GM18498 (cell line): ENCODE data around the gene RAPGEF1.
A peak's percentile ranks its signal among the peaks of the same experiment; 100 is the strongest.
"Not testable (repeated sequence)": the region's sequence is repeated elsewhere in the genome, so short reads cannot be mapped to it uniquely, and the experiment has no call there.

Experiments used
- ATAC-seq: cut with Tn5 transposase; IDR thresholded peaks from one replicate; pipeline ENCODE4 v1.9.1; 2021; ENCODE audit warnings: mild to moderate bottlenecking, moderate library complexity; ENCODE audit not compliant: unreplicated experiment

Gene RAPGEF1

GRCh38 chr9:131728961-131729360, 10.9 kb downstream of the RAPGEF1 start:
- peak; percentile 22 for ATAC-seq

DNA sequence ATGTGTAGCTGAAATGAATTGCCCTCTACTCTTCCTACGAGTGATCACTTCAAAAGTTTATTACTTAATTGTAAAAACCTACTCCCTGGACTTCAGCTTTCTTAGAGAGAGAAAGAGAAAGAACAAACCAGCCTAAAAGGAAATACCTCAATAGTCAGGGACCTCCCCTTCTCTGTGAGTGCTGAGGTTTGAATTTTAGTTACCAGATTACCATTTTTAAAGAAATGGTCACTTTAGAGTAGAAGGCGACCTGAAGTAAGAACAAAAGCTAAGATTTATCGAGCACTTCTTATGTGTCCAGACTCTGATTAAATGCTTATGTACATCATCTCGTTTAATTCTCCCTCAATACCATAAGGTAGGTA, 11.3 kb downstream of the RAPGEF1 start:
- ATAC-seq: no peak

- ATAC-seq: no peak
Observed at GRCh38 chr9:131727795-131728545, 11.9 kb downstream of the RAPGEF1 start.

- ATAC-seq: no peak
Observed at GRCh38 chr9:131727184-131727759, 12.6 kb downstream of the RAPGEF1 start.

- no peak for ATAC-seq
Observed at GRCh38 chr9:131724683-131725082, 15.2 kb downstream of the RAPGEF1 start.

DNA sequence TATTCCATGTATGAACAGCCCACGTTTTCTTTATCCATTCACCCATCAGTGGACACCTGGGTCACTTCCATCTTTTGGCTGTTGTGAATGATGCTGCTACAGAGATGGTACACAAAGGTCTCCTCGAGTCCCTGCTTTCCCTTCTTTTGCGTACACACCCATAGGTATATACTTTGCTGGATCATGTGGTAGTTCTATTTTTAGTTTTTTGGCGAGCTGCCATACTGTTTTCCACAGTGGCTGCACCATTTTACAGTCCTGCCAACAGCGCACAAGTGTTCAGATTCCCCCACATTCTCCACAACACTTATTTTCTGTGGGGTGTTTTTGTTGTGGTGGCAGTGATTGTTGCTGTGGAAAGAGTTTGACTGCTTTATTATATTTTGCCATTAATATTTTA, 16.2 kb downstream of the RAPGEF1 start:
- ATAC-seq: no peak

DNA sequence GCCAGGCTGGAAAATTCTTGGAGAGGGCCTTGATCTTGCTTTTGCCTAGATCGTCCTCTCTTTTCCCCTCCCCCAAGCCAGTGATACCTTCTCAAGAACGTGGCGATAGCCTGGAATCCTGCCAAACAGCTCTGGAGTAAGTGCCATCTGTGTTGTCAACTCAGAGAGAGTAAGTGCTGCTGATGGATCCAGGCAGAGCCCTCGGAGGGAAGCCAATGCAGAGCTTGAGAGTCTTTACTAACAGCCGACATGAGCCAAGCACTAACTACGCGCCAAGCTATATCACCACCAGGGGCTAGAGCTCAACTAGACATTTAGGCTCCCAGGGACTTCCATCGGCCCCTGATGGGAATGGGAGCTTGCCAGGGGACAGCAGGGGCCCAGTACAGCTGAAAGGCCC, 17.6 kb downstream of the RAPGEF1 start:
- ATAC-seq: no peak

DNA sequence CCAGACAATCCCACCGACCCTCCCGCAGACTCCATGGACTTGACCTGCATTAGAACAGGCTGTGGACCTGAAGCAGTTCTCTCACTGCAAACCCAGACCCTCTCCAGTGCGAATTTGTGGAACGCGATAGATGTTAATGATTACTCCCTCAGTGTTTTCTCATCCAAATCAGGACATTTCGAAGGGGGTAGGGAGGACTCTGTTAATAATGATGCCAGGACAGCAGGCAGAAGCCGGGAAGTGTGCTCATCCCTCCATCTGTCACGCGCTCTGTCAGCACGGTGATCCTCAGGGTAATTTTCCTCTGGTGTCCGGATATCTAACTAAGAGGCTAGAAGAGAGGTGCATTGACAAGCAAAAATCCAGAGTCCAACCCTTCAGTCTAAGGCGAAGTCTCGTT, 18.8 kb downstream of the RAPGEF1 start:
- no peak for ATAC-seq

- ATAC-seq: no peak
Observed at GRCh38 chr9:131720330-131720729, 19.5 kb downstream of the RAPGEF1 start.

DNA sequence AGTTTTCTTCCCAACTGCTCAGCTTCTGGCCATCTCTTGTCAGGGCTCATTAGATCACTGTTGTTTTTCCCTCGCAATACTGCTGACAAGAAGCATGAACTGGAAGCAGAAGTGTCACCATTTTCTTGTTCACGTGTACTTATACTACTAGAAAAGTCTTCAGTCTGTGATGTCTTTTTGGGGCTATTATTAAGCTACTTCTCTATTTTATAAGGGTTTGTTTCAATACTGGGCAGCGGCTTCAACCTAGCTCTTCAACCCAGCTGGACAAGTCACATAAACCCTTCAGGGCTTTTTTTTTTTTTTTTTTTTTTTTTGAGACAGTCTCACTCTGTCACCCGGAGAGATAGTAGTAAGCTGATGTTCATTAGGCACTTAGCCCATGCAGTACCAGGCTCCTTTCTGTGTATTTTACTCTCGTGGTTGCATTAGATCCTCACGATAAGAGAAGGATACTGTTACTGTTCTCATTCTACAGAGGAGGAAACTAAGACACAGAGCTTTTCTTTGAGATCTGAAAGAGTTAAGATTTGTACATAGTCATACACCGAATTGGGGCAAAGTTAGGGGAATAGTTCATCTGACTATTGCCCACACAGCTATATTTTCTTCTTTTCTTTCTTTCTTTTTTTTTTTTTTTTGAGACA, 20.5 kb downstream of the RAPGEF1 start:
- ATAC-seq: no peak

- ATAC-seq: no peak
Observed at GRCh38 chr9:131717719-131718460, 22.0 kb downstream of the RAPGEF1 start.

DNA sequence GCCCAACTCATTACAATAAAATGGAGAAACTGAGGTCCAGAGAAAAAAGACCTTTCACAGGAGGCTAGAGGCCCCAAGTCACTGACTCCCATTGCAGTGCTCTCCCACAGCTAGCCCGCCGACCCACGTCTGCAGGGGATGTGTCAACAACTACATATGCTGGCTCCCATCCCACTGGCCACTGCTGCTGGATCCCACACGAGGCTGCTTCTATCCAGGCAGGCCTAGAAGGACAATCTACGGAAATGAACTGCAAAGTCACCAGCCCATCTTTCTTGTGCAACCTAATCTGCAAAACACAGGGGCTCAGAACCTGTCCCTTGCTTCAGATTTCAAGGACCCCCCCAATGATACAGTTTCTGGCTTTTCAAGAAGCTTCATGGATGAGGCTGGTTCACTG, 24.0 kb downstream of the RAPGEF1 start:
- no peak for ATAC-seq

DNA sequence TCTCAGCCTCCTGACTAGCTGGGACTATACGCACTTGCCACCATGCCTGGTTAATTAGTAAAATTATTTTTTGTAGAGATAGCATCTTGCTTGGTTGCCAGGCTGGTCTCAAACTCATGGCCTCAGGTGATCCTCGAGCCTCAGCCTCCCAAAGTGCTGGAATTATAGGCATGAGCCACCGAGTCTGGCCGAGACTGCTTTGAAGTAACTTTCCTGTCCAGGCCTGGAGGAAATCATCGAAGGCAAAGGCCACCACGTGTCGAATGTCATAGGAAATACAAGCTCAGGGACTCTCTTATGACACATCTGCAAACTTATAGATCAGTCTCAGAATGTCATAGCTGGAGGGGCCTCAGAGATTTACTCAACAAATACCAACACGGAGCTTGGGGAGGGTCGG, 25.1 kb downstream of the RAPGEF1 start:
- no peak for ATAC-seq

DNA sequence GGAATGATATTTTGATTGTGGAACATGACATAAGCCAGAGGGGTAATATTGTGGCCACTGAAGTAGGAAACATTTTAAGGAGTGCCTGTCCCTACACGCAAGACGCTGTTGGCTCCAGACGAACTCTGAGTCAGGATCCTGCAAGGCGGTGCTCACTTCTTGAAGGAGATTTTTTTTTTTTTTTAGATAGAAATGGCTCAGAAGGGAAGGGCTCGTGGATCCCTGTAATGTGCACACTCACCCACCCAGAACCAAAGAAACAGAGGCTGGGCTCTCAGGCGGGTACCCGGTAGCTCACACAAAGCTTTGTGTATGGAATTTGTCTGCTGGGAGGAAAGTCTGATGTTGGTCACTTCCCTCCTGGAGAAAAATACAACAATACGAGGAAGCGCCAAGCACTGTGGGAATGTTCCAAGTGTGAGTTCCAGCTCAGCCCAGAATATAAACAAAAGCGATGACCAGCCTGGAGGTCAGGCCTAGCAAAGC, 25.7 kb downstream of the RAPGEF1 start:
- no peak for ATAC-seq

GRCh38 chr9:131713016-131713415, 26.9 kb downstream of the RAPGEF1 start:
- ATAC-seq: no peak

GRCh38 chr9:131712151-131712716, 27.6 kb downstream of the RAPGEF1 start:
- ATAC-seq: no peak

- ATAC-seq: peak; percentile 76
Observed at GRCh38 chr9:131709771-131710431, 30.0 kb downstream of the RAPGEF1 start.

DNA sequence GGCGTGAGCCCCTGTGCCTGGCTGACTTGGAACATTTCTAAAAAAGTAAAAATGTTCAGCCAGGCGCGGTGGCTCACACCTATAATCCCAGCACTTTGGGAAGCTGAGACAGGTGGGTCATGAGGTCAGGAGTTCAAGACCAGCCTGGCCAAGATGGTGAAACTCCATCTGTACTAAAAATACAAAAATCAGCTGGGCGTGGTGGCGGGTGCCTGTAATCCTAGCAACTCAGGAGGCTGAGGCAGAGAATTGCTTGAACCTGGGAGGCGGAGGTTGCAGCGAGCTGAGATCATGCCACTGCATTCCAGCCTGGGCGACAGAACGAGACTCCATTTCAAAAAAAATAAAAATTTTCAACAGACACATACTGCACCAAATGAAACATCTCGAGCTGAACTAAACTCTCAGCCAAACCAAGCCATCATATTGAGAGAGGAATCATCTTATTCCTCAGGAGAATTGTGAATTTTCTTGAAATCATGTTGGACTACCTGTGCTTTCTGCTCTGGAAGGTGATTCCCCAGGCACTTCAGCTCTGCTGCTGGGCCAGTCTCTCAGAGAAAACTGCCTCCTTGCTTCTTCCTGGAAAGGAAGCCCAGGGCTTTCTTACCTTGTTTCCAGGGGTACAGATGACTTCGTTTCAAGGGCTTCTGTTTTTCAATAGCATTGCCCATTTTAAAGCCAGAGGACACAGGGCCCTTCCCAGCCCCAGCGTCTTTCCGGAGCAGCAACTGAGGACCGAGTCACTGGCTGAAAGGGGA, 30.7 kb downstream of the RAPGEF1 start:
- ATAC-seq: not testable (repeated sequence)

DNA sequence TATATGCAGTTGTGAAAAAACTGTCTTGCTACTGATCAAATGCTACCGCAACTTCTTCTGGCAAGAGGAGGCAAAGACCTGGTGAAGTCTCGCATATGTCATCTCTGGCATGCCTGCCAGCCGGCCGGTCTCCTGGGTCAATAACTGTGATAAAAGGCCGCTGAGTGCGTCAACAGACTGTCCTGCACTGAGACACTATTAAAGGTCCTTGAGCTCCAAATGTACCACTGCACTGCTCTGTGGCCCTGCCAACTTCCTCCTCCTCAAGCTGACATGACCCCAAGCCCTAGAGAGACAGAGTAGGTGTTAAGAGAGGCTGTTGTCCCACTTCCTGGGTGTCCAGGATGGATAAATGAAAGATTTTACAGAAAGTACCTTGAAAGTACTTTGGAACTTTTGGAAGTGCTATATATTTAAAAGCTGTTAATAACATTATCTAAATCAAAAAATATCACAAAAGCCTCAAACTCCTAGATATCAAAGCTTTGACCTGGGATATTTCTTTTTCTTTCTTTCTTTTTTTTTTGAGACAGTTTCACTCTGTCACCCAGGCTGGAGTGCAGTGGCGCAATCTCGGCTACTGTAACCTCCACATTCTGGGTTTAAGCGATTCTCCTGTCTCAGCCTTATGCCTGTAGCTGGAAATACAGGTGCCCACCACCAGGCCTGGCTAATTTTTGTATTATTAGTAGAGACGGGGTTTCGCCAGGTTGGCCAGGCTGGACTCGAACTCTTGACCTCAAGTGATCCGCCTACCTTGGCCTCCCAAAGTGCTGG, 31.5 kb downstream of the RAPGEF1 start:
- ATAC-seq: no peak
